Measurements from ENCODE around the gene ACADSB.

DNA sequence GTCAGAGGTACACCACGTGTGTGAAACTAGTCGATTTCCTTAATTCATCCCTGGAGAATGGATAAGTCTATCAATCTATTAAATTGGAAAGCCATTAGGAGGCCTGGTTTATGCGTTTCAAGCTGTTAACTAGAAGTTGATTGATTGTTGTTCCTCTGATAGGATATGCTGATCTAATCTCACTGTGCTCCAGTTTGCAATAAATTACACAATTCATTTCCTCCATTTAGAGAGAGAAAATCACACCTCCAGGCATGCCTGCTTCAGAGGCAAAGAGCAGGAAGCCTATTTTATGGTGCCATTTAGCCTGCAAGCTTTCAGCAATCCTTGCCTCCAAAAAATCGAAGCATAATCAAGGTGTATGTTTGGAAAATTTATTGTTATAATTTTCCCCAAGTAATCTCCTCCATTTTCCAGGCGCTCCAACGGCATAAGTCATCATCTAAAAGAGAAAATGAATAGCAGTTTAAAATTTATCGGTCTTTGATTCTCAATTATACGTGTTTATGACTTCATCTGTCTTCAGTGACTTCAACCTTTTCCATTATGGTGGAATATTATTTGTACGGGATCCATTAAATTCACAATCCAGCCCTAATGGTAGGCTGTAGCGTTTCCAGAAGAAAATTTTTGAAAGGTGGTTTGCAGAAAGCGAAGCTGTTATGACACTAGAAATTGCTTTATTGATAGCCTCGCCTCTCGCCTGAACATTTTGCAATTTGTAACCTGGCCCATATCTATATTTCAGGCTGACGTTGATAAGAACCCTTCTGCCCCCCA is 84.0 kb downstream of the ACADSB start:
- TF ChIP-seq CTCF (IDR thresholded peaks at IDR 0.05) (no peak), POLR2A (IDR thresholded peaks at IDR 0.05) (no peak)

All from suprapubic skin (tissue), 3 donors.